ENCODE measurements around the gene BMPER.

Gene BMPER

GRCh38 chr7:34043461-34044305 is 138.3 kb downstream of the BMPER start:
- TF ChIP-seq ZNF70 (CRISPR knock-in tag; IDR thresholded peaks at IDR 0.05) (no peak), TOX (CRISPR knock-in tag; IDR thresholded peaks at IDR 0.05; ENCODE audit: borderline replicate concordance) (no peak)
- ATAC-seq: no peak

GRCh38 chr7:34044306-34044643 is 138.9 kb downstream of the BMPER start:
- no peak for TF ChIP-seq CSRNP3 (CRISPR knock-in tag; IDR thresholded peaks at IDR 0.05)
- TF ChIP-seq ZNF70 (CRISPR knock-in tag; IDR thresholded peaks at IDR 0.05): no peak
- TF ChIP-seq PATZ1 (CRISPR knock-in tag; IDR thresholded peaks at IDR 0.05; ENCODE audit: borderline replicate concordance): no peak
- no peak for TF ChIP-seq TCF4 (CRISPR knock-in tag; IDR thresholded peaks at IDR 0.05; ENCODE audit: borderline replicate concordance)
- no peak for TF ChIP-seq CSDC2 (CRISPR knock-in tag; IDR thresholded peaks at IDR 0.05)
- no peak for TF ChIP-seq ZC3H10 (CRISPR knock-in tag; IDR thresholded peaks at IDR 0.05)
- no peak for TF ChIP-seq ISL1 (CRISPR knock-in tag; IDR thresholded peaks at IDR 0.05)
- no peak for TF ChIP-seq BACH2 (CRISPR knock-in tag; IDR thresholded peaks at IDR 0.05; ENCODE audit: borderline replicate concordance)
- no peak for TF ChIP-seq ZFP3 (CRISPR knock-in tag; IDR thresholded peaks at IDR 0.05)
- TF ChIP-seq ESRRG (CRISPR knock-in tag; IDR thresholded peaks at IDR 0.05): no peak
- no peak for TF ChIP-seq ZNF565 (CRISPR knock-in tag; conservative IDR thresholded peaks at IDR 0.05; ENCODE audit: low read depth)
- no peak for TF ChIP-seq RARB (CRISPR knock-in tag; IDR thresholded peaks at IDR 0.05)
- no peak for ATAC-seq

- TF ChIP-seq ISL1 (CRISPR knock-in tag; IDR thresholded peaks at IDR 0.05): no peak
- TF ChIP-seq CSRNP3 (CRISPR knock-in tag; IDR thresholded peaks at IDR 0.05): no peak
- TF ChIP-seq POU6F1 (CRISPR knock-in tag; IDR thresholded peaks at IDR 0.05; ENCODE audit: borderline replicate concordance, low read depth): no peak
- no peak for TF ChIP-seq ARNTL (CRISPR knock-in tag; IDR thresholded peaks at IDR 0.05; ENCODE audit: borderline replicate concordance, low read depth)
- no peak for TF ChIP-seq PATZ1 (CRISPR knock-in tag; IDR thresholded peaks at IDR 0.05; ENCODE audit: borderline replicate concordance)
- TF ChIP-seq CREB5 (CRISPR knock-in tag; IDR thresholded peaks at IDR 0.05; ENCODE audit: low read depth): no peak
- TF ChIP-seq TCF4 (CRISPR knock-in tag; IDR thresholded peaks at IDR 0.05; ENCODE audit: borderline replicate concordance): no peak
- TF ChIP-seq PPARA (CRISPR knock-in tag; IDR thresholded peaks at IDR 0.05; ENCODE audit: borderline replicate concordance): no peak
- no peak for TF ChIP-seq ZNF565 (CRISPR knock-in tag; conservative IDR thresholded peaks at IDR 0.05; ENCODE audit: low read depth)
- TF ChIP-seq TOX (CRISPR knock-in tag; IDR thresholded peaks at IDR 0.05; ENCODE audit: borderline replicate concordance): no peak
- TF ChIP-seq ZFP3 (CRISPR knock-in tag; IDR thresholded peaks at IDR 0.05): no peak
- TF ChIP-seq ESRRG (CRISPR knock-in tag; IDR thresholded peaks at IDR 0.05): no peak
- no peak for TF ChIP-seq SNAI2 (CRISPR knock-in tag; IDR thresholded peaks at IDR 0.05)
- TF ChIP-seq TSHZ2 (CRISPR knock-in tag; IDR thresholded peaks at IDR 0.05): no peak
- TF ChIP-seq BACH2 (CRISPR knock-in tag; IDR thresholded peaks at IDR 0.05; ENCODE audit: borderline replicate concordance): no peak
- TF ChIP-seq ZNF8 (CRISPR knock-in tag; IDR thresholded peaks at IDR 0.05): no peak
- no peak for TF ChIP-seq ZC3H10 (CRISPR knock-in tag; IDR thresholded peaks at IDR 0.05)
- no peak for TF ChIP-seq ZFP30 (CRISPR knock-in tag; IDR thresholded peaks at IDR 0.05)
- no peak for TF ChIP-seq GLIS3 (CRISPR knock-in tag; IDR thresholded peaks at IDR 0.05)
- ATAC-seq: no peak
These were observed 139.5 kb downstream of the BMPER start for GRCh38 chr7:34044734-34045353.

Measured in SK-N-SH treated with all-trans-retinoic acid at 6 μM for 48 hours (cell line).